ENCODE measurements around the gene GRB7.

The GRB7 gene

DNA sequence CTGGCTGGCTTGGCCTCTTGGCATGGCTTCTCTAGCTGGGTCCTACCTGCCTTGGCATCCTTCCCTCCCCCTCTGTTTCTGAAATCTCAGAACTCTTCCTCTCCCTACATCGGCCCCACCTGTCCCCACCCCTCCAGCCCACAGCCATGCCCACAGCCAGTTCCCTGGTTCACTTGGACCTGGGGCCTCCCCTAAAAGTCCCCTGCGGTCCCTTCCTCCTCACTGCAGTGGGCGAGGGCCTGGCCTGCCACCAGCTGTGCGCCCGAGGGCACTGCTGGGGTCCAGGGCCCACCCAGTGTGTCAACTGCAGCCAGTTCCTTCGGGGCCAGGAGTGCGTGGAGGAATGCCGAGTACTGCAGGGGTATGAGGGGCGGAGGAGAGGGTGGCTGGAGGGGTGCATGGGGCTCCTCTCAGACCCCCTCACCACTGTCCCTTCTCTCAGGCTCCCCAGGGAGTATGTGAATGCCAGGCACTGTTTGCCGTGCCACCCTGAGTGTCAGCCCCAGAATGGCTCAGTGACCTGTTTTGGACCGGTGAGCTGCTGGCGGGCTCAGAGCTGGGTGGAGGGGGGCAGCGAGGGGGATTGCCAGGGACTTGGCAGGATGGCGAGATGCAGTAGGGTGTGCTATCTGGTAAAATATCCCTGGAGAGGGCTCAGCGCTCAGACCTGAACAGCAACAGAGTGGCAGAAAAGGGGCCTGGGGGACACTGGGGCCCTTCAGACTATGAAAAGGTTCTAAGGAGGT is 21.5 kb upstream of the GRB7 start:
- in situ Hi-C loops (cut with HindIII; ENCODE audit: low sequenced_read_pairs): loop anchor here (5.0 kb wide), 1 partner anchor 39 kb away; no protein-coding TSS in a partner anchor
- TF ChIP-seq, protein P1, sequence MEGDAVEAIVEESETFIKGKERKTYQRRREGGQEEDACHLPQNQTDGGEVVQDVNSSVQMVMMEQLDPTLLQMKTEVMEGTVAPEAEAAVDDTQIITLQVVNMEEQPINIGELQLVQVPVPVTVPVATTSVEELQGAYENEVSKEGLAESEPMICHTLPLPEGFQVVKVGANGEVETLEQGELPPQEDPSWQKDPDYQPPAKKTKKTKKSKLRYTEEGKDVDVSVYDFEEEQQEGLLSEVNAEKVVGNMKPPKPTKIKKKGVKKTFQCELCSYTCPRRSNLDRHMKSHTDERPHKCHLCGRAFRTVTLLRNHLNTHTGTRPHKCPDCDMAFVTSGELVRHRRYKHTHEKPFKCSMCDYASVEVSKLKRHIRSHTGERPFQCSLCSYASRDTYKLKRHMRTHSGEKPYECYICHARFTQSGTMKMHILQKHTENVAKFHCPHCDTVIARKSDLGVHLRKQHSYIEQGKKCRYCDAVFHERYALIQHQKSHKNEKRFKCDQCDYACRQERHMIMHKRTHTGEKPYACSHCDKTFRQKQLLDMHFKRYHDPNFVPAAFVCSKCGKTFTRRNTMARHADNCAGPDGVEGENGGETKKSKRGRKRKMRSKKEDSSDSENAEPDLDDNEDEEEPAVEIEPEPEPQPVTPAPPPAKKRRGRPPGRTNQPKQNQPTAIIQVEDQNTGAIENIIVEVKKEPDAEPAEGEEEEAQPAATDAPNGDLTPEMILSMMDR (IDR thresholded peaks at IDR 0.05; ENCODE audit: low read depth, low read length, missing control alignments): no peak
- H3K4me3 ChIP-seq (ENCODE audit: low read depth, low read length): no peak overlapping the region
- no peak for DNase-seq (ENCODE audit: low read depth)

DNA sequence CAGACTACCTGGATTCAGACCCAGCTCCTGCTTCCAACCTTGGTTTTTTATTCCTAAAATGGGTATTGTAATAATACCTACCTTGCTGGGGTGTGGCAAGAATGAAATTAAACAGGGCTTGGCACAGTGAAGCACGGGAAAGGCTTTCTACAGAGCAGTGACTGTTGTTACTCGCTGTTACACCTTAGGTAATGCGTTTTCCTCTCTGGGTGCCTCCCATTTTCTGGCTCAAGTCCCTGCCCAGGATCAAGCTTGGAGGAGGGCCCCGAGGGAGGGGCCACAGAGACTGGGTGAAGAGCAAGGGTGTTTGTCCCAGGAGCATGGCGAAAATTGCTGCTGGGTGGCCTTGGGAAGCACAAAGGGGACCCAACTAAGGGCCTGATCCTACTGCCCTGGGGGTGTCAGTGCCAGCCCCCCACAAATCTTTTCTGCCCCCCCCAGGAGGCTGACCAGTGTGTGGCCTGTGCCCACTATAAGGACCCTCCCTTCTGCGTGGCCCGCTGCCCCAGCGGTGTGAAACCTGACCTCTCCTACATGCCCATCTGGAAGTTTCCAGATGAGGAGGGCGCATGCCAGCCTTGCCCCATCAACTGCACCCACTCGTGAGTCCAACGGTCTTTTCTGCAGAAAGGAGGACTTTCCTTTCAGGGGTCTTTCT is 20.7 kb upstream of the GRB7 start:
- no peak for DNase-seq (ENCODE audit: low read depth)
- TF ChIP-seq, protein P1 (IDR thresholded peaks at IDR 0.05; ENCODE audit: low read depth, low read length, missing control alignments): no peak
- in situ Hi-C loops (cut with HindIII; ENCODE audit: low sequenced_read_pairs): loop anchor here (5.0 kb wide), 1 partner anchor 40 kb away; no protein-coding TSS in a partner anchor
- no peak overlapping the region for H3K4me3 ChIP-seq (ENCODE audit: low read depth, low read length)

DNA sequence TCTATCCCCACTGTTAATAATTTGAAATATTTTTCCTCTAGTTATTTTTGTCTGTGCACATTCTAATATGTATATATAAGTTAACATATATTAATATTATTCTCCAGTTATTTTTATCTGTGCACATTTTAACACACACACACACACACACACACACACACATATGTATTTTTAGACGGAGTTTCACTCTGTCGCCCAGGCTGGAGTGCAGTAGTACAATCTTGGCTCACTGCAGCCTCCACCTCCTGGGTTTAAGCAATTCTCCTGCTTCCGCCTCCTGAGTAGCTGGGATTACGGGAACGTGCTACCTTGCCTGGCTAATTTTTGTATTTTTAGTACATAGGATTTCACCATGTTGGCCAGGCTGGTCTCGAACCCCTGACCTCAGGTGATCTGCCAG is 20.1 kb upstream of the GRB7 start:
- DNase-seq (ENCODE audit: low read depth): no peak
- H3K4me3 ChIP-seq (ENCODE audit: low read depth, low read length): no peak overlapping the region
- in situ Hi-C loops (cut with HindIII; ENCODE audit: low sequenced_read_pairs): loop anchor here (5.0 kb wide), 1 partner anchor 40 kb away; no protein-coding TSS in a partner anchor
- TF ChIP-seq, protein P1 (IDR thresholded peaks at IDR 0.05; ENCODE audit: low read depth, low read length, missing control alignments): no peak

DNA sequence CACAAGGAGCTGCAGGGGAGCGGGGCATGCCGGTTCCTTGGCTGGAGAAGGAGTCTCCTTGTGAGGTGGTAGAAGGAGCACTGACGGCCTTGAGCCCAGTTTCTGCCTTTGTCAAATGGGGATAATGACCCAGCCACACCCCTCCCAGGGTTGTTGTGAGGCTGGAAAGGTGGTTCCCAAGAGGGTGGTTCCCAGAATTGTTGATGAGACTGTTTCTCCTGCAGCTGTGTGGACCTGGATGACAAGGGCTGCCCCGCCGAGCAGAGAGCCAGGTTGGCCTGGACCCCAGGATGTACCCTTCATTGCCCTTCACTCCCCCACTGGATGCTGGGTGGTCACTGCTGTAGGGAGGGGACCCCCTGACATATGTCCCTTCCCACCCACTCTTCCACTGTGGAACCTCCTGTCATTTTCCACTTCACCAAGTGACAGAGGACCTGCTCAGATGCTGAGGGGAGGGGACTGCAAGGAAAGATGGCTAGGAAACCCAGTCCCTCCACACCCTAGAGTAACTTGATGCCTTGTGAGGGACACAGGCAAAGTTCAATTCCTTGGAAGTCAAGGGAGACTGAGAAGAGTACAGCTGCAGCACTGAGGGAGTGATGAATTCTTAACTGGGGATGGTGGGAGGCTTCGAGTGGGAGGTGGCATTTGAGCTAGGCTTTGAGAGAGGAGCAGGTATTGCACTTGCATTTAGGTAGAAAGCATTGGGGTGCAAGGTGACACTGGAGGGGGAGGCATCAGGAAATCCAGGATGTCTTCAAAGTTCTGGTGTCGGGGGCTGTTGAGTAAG is 18.0 kb upstream of the GRB7 start:
- H3K4me3 ChIP-seq (ENCODE audit: low read depth, low read length): no peak overlapping the region

DNA sequence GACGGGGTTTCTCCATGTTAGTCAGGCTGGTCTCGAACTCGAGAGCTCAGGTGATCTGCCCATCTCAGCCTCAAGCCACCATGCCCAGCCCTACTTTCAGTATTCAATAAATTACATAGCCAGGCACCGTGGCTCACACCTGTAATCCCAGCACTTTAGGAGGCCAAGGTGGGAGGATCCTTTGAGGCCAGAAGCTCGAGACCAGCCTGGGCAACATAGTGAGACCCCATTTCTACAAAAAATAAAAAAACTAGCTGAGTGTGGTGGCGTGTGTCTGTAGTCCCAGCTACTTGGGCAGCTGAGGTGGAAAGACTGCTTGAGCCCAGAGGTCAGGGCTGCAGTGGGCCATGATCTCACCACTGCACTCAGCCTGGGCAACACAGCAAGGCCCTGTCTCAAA is 15.6 kb upstream of the GRB7 start:
- TF ChIP-seq, protein P1 (IDR thresholded peaks at IDR 0.05; ENCODE audit: low read depth, low read length, missing control alignments): no peak
- in situ Hi-C loops (cut with HindIII; ENCODE audit: low sequenced_read_pairs): no loop called here

More for the DNA sequence above, 18.0 kb upstream of the GRB7 start:
- in situ Hi-C loops (cut with HindIII; ENCODE audit: low sequenced_read_pairs): loop anchor here (5.0 kb wide), 1 partner anchor 42 kb away; no protein-coding TSS in a partner anchor
- TF ChIP-seq, protein P1 (IDR thresholded peaks at IDR 0.05; ENCODE audit: low read depth, low read length, missing control alignments): no peak
- DNase-seq (ENCODE audit: low read depth): no peak

More for the DNA sequence above, 15.6 kb upstream of the GRB7 start:
- no peak for DNase-seq (ENCODE audit: low read depth)
- H3K4me3 ChIP-seq (ENCODE audit: low read depth, low read length): no peak overlapping the region

Data from astrocyte of the cerebellum (primary cell).